ENCODE results near the gene ATP8A1.

ATP8A1 gene

GRCh38 chr4:42649870-42650269 lies 7.0 kb downstream of the ATP8A1 start:
- DNase-seq (ENCODE audit: low read depth): no peak

- DNase-seq (ENCODE audit: low read depth): no peak
These were observed 9.8 kb downstream of the ATP8A1 start for GRCh38 chr4:42646999-42647541.

- DNase-seq (ENCODE audit: low read depth): no peak
These were observed 10.7 kb downstream of the ATP8A1 start for GRCh38 chr4:42646013-42646784.

GRCh38 chr4:42644897-42645296 lies 12.0 kb downstream of the ATP8A1 start:
- DNase-seq (ENCODE audit: low read depth): no peak

DNA sequence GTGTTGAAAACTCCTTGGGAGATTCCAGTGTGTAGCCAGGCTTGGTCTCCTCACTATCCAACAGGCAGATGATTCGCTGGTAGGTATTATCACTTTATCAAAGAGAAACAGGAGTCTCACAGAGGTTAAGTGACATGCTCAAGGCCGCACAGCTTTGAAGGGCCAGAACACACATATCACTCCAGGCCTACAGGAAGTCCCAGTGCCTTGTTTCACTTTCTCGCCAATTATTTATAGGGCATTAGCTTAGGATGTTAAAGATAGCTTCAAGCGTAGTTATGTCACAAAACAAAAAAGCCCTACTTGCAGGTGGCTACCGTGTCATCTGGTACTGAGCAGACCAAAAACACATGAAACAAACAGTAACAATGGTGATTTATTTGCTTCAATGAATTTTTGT lies 13.2 kb downstream of the ATP8A1 start:
- DNase-seq (ENCODE audit: low read depth): no peak

DNA sequence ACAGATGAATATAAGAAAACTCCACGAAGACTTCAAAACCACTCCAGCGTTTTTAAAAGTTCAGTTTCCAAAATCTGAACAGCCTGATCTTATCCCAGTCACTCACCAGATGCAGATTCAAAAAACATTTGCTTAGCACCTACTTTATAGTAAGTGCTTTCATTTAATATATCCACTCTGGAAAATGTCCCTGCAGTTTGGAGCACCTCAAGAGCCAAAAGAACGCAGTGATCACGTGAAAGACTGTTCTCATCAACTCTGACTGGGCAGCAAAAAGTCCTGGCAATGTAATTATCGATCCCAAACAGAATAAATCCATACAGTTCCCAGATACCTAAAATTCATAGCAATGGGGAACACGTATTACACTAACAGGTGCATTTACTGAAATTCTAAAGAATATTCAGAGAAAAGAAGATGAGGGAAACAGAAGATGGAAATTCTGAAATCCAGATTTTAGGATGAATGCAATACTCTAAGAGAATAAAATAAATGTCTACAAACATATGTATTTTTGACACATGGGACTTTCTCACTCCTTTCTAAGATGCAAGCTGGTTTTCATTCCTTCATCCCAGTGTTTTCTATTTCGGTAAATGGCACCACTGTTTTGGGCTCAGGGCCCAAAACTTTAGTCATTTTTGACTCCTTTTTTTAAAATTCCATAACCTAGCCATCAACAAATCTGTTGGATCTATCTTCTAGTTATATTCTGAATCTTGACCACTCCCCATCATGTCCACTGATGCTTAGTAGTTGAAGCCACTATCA lies 13.9 kb downstream of the ATP8A1 start:
- DNase-seq (ENCODE audit: low read depth): no peak

GRCh38 chr4:42642101-42642797 lies 14.7 kb downstream of the ATP8A1 start:
- DNase-seq (ENCODE audit: low read depth): no peak

- DNase-seq (ENCODE audit: low read depth): no peak
These were observed 15.2 kb downstream of the ATP8A1 start for GRCh38 chr4:42641656-42642055.

GRCh38 chr4:42641161-42641560 lies 15.7 kb downstream of the ATP8A1 start:
- no peak for DNase-seq (ENCODE audit: low read depth)

GRCh38 chr4:42640613-42641012 lies 16.3 kb downstream of the ATP8A1 start:
- no peak for DNase-seq (ENCODE audit: low read depth)

DNA sequence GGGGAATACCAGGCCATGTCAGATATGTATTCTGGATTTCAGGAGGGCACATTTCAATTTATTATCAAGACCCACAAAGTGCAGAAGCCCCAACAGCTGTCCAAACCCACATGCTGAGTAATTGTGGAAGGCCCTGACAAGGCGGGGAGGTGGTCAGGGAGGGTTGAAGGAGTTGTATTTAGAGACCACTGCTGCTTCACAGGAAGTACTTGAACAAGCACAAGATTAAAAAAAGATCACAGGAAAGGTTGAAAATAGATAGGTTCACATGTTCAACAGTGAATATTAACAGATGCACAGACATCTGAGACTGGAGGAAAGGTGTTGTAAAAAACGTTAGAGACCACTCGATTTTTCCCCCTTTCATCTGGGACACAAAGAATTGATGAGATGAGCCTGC lies 17.9 kb downstream of the ATP8A1 start:
- no peak for DNase-seq (ENCODE audit: low read depth)

DNA sequence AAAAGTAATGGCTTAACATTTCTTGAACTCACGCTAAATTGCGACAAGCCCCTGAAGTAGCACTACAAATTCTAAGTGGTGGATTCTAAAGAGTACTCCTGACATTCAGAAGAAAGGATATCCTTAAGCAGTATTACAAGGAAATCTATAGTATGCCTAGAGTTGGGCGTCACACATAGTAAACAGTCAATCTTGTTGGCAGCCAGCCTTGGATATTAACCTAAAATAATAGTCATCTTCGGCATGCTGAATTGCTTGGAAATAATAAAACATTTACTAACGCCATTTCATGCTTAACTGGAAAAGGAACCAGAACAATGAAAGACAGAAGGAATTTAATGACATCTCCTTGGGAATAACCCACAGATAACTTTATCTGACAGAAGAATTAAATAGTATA lies 18.6 kb downstream of the ATP8A1 start:
- DNase-seq (ENCODE audit: low read depth): no peak

DNA sequence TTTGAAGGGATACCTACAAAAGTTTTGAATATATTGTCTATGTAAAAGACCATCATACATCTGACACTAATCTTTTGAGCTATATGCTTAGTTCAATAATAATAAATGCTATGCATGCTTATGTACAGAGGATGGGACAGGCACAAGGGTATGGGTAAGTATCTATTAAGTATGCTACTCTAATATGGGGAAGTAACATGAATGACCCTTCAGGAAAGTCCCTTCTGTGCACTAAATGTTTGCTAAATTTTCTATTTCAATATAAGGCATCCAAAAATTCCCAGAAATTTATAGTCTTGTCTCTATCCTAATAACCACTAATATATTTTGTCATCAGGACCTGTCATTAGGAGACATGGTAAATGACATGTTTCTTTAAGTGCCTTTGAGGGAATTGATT lies 19.0 kb downstream of the ATP8A1 start:
- no peak for DNase-seq (ENCODE audit: low read depth)

GRCh38 chr4:42637104-42637503 lies 19.8 kb downstream of the ATP8A1 start:
- no peak for DNase-seq (ENCODE audit: low read depth)

DNA sequence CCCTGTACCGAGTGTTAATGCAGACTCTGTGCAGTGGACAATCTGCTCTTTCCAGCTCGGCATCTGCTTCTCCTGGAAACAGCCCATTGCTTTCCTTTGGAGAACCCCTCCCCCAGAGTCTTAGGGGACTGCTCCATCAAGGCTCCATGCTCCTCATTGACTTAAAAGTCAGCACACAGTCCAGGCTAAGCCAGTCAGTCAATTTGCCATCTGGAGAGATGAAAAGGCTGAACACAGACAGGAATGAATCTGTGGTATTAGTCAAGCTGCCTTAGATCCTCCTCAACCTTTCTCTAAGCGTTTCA lies 20.3 kb downstream of the ATP8A1 start:
- DNase-seq (ENCODE audit: low read depth): no peak

GRCh38 chr4:42633605-42634388 lies 23.1 kb downstream of the ATP8A1 start:
- DNase-seq (ENCODE audit: low read depth): no peak

GRCh38 chr4:42632653-42633382 lies 24.1 kb downstream of the ATP8A1 start:
- no peak for DNase-seq (ENCODE audit: low read depth)

DNA sequence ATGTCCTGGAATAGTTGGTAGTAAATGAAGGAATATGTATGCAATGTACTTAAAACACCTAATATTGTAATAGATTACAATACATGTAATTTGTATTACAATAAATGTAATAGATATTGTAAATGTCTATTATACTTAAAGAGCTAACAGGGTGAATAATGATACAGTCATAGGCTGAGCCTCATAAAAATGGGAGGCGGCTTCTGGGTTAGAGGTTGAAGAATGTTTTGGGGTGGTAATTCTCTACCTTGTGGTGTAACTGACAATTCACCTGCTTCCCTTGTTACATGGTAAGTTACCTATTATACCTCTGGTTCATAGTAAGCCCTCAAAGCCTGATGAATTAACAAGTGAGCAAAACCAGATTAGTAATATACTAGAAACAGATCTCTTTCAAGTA lies 26.0 kb downstream of the ATP8A1 start:
- no peak for DNase-seq (ENCODE audit: low read depth)

DNA sequence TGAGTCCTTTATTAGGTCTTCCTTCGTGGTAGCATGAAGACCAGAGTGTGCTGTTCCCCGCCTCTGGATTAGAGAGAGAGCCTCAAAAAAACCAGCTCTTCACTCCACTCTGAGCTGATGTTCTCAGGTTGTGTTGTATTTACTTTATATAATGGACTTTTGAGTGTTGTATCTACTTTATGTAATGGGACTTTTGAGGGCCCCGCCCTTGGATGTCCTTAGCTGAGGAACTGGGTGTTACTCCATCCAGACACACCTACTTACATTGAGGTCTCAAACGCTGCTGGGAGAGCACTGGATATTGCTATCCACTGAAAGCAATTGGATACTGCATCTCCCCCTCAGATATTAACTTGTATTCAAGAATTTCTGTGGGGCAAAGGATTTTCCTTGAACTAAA lies 28.2 kb downstream of the ATP8A1 start:
- no peak for DNase-seq (ENCODE audit: low read depth)

- no peak for DNase-seq (ENCODE audit: low read depth)
These were observed 28.8 kb downstream of the ATP8A1 start for GRCh38 chr4:42627885-42628646.

All from activated T-helper 1 cell treated with Interleukin-2 at 50 U/mL for 16 hours (primary cell).